ENCODE measurements around the gene SPEG.
A peak's percentile ranks its signal among the peaks of the same experiment; 100 is the strongest.

The SPEG gene

DNA sequence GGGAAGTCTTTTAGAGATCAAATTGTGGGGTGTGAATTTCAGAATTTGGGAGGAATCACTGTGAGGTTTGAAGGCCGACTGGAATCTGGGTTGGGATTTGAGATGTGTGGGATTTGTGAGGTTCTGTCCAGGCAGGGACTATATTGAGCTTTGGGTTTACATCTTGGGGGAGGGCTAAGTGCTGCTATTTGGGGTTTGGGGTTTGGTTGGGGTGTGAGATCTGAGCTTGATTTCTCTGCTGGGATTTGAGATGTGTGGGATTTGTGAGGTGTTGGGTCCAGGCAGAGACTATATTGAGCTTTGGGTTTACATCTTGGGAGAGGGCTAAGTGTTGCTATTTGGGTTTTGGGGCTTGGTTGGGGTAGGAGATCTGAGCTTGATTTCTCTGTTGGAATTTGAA is 64.9 kb downstream of the SPEG start:
- no peak for DNase-seq

DNA sequence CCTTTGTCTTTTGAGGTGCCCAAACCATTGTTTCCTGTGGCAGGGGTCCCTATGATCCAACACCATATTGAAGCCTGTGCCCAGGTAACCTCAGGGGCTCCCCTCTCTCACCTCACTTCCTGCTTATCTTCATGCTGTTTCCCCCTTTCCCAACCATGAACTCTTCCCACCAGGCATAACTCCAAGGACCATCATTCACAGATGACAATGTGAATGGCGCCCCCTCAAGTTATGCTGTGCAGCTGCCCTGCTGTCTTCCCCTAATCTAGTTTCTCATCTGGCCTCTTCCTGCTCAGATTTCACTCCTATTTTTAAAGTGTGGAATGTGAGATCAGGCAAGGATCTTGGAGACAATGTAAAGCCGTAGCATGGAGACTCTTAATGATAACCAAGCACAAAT is 65.5 kb downstream of the SPEG start:
- no peak for DNase-seq

DNA sequence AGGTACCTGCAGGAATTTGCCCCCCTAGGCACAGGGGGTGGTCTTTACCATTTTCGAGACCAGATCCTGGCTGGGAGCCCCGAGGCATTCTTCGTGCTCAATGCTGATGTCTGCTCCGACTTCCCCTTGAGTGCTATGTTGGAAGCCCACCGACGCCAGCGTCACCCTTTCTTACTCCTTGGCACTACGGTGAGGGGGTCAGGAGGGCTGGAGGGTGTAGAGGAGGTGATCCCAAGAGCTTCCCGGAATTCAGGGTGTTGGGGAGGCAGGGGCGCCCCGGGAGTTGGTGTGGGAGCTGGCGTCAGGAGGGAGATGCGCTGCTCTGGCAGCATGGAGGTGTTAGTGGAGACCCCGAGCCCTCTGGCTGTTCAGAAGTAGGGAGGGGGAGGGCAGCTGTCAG is 67.2 kb downstream of the SPEG start:
- DNase-seq = no peak

- DNase-seq = no peak
Measured at GRCh38 chr2:219502618-219503017, 68.0 kb downstream of the SPEG start.

GRCh38 chr2:219505585-219505984 is 70.9 kb downstream of the SPEG start:
- no peak for DNase-seq

GRCh38 chr2:219506153-219506801 is 71.6 kb downstream of the SPEG start:
- no peak for DNase-seq

DNA sequence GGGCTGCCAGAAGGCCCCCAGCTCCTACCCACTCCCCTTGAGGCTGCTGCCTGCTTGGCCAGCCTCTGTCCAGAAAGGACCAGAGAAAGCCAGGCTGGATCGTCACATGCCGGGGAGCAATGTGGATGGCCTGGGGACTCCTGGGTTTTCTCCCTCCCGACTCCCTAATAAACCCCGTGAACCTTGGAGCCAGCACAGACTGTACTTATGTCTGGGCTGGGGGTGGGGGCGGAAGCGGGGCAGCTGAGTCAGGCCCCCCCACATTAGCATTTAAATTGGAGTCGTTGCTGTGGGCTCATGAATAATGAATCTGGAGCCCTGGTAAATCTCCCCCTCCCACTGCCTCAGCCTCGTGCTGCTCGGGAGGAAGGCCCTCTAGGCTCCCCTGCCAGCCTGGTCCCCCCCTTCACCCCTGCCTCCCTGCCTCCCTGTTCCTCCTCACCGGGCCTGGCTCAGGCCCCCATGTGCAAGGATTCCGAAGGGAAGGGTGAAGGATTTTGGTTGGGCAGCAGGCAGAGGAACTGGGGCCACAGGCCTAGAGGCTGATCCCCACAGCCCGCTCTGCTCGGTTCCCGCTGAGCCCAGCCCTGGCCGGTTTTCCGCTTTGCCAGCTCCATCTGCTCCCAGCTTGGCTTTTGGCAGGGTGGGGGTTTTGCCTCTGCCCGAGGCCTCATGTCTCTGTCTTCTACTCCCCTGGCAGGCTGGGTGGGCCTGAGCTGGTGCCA is 72.3 kb downstream of the SPEG start:
- DNase-seq = no peak

DNA sequence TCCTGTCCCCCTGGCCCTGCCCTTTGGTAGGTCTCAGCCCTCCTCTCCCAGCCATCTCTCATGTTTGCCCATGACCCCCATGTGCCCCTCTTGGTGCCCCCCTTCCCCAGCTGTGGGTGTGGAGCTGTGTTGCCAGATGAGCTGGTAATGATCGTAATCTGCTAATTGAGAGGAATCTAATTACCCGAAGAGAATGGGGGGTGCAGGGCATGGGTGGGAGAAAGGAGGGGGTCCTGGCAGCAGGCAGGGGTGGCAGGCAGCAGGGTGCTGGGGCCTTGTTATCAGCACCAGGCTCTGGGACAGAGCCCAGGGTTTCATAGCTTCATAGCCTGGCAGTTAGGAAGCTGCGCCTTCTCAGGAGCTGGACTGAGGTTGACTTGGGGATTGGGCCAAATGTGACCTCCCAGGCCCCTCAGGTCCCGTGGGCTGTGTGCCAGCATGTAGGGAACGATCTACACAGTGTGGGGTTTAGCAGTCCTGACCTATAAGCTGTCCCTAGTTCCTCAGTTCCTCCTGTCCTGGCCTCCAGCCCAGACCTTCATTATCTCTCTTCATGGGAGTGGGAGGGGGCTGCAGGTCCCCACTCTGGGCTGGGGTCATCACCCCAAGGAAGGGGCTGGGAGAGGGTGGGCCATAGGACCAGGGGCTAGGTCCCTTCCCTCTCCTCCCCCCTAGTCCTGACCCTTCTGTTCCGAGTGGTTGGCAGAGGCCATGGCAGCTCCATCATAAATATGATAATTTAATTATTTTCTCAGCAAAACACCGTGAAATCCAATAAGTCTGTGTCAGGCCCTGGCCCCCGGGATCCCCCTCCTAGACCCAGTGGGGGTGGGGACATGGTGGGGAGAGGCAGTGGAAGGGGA is 73.2 kb downstream of the SPEG start:
- no peak for DNase-seq

DNA sequence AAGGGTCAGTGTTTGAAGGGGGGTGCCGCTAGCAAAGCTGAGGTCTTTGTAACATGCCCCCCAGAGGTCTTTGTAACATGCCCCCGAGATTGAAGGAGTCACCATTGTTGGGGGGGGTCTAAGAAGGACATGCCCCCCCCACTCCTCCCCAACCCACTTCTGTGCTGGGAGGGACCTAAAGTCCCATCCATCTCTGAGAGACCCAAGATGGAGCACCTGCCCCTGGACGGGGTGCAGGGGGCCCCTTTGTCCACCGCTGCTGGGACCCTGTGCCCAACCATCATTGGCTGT is 73.7 kb downstream of the SPEG start:
- DNase-seq = no peak

DNA sequence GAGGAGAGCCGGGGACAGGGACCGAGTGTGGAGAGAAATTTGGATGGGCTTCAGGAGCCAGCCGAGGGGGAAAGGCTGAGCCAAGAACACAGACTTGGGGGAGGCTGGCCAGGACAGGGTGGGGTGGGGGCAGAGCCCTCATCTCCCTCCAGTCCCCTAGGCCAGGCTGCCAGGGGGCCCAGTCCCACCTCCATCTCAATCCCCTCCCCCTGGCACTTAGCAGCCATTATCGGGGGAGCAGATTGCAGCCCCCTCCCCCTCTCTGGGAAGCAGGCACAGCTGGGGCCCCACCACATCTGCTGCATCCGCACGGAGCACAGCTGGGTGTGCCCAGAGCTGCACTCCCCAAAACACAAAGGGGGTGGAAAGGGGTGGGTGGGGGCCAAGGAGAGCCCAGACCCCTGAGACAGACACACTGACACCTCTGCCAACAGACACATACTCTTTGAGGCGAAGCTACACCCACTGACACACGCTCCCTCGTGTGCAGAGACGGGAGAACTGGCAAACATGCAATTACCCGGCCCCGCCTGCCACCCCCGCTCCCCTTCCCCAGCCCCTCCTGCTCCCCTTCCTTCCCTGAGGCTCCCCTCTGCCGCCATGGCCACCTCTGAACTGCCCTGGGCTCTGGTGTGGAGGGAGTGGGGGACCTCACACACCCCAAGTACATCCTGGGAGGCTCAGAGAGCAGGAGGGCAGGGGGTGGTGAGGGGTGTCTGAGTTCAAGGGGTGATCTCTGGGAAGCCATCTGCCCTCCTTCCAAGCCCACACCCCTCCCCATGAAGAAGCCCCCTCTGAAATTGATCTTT is 74.5 kb downstream of the SPEG start:
- DNase-seq = peak; percentile 75

DNA sequence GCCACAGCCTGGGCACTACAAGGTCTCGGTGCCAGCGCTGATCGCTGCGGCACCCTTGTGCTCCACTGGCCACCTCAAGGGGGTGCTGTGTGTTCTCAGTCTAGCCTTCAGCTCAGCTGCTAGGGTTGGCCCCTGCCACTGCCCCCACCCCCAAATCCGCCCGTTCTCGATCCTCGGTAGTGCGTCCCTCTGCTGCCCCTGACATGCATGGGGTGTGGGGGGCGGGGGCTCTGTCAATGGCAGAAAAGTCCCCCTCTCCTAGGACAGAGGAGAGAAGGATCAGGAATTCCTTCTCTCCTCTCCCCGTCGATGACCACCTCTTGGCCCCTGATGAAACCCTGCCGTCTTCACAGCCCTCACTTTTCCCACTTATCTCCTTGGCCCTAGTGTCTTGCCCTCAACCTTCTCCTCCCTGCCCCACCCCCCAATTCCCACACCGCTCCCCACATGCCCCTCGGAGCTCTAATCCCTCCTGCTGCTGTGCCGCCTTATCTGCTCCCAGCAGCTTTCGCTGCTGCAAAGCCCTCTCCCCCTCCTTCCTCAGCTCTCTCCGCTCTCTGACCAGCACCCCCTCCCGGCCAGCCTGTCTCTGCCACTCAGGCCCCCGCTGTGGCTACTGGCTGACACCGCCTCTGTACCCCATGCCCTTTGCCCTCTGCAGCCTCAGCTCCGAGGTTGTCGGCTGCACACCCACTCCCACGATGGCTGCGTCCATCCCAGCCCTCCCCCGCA is 75.3 kb downstream of the SPEG start:
- DNase-seq = peak; percentile 76

GRCh38 chr2:219510512-219511135 is 76.0 kb downstream of the SPEG start:
- DNase-seq = no peak

- DNase-seq = no peak
Measured at GRCh38 chr2:219511547-219512325, 77.1 kb downstream of the SPEG start.

DNA sequence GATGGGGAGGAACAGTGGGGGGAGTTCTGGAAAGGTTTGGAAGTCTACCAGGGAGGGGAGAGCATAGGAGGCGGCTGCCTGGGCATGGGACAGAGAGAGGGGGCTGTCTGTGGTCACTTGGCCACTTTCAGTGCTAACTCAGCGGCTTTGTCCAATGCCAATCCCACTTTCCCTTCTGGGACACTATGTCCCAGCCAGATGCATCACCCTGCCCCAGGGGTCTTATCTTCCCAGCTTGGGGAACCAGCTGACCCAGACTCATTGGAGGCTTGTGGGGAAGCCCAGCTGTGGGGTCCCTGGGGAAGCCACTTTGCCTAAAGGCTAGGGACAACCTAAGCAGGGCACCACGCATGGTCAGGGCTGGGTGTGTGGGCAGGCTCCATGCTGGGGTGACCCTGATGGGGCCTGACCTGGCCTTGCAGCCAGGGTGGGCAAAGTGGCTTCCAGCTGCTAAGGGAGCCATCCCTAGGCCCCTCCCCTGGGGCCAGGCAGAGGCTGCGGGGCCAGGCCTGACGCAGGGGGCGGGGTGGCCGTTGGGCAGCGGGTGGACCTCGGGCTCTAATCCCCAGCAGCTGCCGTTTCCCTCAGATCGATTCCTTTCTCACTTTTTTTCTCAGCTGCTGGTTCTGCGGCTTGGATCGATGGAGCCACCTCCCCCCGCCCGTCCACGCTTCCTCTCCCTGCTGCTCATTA is 78.0 kb downstream of the SPEG start:
- no peak for DNase-seq

DNA sequence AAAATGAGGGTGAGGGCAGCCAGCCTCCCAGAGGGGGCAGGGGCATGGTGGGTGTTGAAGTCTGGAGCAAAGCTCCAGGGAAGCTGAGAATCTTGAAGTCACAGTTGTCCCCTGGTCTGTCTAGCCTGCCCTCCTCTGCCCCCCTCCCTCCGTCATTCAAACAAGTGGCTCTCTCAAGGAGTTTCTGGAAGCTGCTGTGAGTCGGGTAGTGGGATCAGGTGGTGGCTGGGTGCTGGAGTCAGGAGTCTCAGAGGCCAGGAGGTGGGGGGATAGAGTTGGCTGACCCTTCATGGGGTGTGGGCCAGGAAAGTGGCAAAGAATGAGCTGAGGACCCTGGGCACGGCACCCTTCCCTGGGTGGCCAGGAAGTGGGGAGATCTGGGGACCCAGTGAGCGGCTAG is 79.1 kb downstream of the SPEG start:
- no peak for DNase-seq

DNA sequence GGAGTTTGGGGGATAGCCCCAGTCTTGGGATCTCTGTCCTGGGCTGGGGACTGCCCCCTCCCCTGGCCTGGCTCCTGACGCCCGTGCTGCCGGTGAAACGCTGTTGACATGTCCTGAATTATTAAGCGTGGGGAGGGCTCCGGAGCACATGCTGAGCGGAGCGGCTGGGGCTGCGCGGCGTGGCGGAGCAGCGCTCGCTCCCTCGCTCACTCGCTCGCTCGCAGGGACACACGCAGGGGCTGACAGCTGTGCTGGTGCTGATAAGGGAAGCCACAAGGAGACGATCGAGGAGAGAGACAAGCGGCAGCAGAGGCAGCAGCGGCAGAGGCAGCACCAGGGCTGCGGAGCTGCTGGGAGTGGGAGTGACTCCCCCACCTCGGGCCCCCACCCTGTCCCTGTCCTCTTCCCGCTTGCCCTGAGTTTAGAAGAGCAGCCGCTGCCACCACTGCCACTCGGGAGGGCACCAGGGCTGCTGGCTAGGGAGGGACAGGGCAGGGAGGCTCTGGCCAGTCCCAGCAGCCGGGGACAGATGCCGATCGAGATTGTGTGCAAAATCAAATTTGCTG is 79.6 kb downstream of the SPEG start, which contains the start of gene ASIC4:
Gene ASIC4 (plus strand): TSS at position 287 of the 566 bp plus-strand sequence. CDS start 243 bp downstream, at position 530.
- no peak for DNase-seq

- DNase-seq = no peak
Measured at GRCh38 chr2:219514836-219515235, 80.2 kb downstream of the SPEG start.

DNA sequence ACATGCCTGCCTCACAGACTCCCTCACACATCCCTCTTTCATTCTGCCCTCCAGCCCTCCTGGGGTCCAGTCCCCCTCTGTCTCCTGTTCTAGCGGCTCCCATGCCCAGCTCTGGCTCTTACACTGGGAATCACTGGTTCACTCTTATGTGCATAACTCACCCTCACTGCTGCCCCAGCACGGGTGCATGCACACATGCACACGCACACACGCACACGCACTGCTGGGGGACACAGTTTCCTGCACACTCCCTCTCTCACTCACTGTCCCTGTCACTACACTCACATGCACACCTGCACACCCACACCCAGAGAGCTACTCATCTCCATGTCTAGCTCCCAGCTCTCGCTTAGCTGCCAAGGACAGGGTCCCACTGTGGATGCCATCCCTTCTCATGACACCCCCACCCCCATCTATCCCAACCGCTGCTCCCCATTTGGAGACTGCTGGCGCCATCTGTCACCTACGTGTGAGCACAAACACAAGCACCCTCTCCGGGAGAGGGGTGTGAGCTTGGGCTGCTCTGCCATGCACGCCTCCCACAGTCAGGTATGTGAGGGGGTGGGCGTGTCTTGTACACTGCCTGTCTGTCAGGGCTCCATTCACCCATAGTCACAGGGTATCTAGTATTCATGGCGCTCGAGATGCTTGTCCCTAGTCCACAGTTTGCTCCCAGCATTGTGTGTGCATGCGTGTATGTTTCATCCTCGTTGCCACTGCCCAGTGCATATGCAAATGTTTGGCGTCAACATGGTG is 81.4 kb downstream of the SPEG start:
- no peak for DNase-seq

DNA sequence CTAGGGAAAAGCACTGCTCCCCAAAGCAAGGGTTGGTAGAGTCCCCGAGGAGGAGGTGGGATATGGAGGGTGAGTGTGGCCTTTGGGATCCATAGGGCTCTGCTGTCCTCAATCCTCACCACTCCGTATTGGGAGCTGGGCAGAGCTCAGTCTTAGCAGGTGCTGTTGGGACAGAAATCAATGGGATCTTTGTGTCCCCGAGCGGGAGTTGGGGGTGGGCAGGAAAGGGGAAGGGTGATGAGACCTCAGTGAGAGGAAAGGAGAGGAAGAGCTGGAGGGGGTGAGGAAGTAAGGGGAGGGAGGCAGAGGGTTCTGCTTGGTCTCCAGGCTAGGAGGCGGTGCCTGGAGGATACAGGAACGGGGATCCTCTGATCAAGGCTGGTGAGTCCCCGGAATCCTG is 82.2 kb downstream of the SPEG start:
- no peak for DNase-seq
